Measurements from ENCODE around the gene HK3. TPM values are rescaled to one million over a fixed set of nuclear protein-coding genes. Genes with fewer than 3 reads are reported as not detected.
A peak's percentile ranks its signal among the peaks of the same experiment; 100 is the strongest.

The HK3 gene
- total and polyA plus RNA-seq, 2 of the 8 experiments (the other 6 are each of a cell fraction or from before 2014, with no cell fraction given) = not detected

DNA sequence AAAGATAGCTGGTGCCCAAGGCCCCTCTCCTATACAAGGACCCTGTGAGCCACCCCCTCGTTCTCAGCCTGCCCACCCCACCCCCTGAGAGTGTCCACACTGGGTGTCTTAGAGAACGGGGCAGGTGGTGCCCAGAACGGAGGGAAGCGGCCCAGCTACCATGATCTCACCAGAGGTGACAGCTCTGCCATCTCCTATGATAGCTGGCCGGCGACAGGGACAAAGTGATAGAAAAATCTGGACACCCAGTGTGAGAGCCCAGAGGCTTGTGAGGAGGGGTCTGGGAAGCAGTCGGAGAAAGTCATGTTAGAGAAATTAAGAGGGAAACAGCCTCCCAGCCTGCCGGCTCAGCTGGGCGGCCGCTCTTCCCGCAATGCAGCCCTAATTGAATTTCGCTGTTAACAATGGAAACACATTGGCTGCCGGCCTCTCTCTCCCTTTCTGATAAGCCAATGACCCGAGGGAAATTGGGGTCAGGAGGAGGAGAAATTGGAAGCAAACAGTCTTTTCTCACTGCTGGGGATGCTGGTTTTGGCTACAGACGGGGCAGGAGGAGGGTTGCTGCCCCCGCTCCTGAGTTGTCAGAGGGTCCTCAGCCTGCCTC lies 32.3 kb downstream of the HK3 start:
- FAIRE-seq = no peak

More for the DNA sequence above, 32.3 kb downstream of the HK3 start:
- no peaks in the 10 kb centered on the region for H3K79me1 ChIP-seq (ENCODE audit: low read depth, low read length)
- no peaks in the 10 kb centered on the region for H3K79me2 ChIP-seq (ENCODE audit: control insufficient read depth in 1 of 2, insufficient read depth in 2 of 2, low read length in 2 of 2)
- WGBS, 2 experiments (ENCODE audit: extremely low coverage in 1 of 2, insufficient coverage in 1 of 2, insufficient read length in 1 of 2, insufficient replicate concordance in 2 of 2, low coverage in 1 of 2, low lambda C conversion rate in 2 of 2, missing lambda C conversion rate in 1 of 2) = 51% methylated on average over 16 of the region's 16 CpGs; no CpG with 5 or more reads in 1 of the 2 experiments
- H4K91ac ChIP-seq (replicated peaks; ENCODE audit: insufficient read length, low read length) = no peak overlapping the region
- TF ChIP-seq YY1 (IDR thresholded peaks at IDR 0.05; ENCODE audit: low read depth, low read length) (no peak), TEAD4 (IDR thresholded peaks at IDR 0.05; ENCODE audit: low read depth, low read length) (no peak), CTBP2 (IDR thresholded peaks at IDR 0.05; ENCODE audit: borderline replicate concordance, insufficient read depth, insufficient read length, low read length) (no peak), MAX (IDR thresholded peaks at IDR 0.05) (no peak), CTCF (IDR thresholded peaks at IDR 0.05; ENCODE audit: control extremely low read depth in 1 of 3, insufficient read depth in 1 of 3, low read depth in 1 of 3, low read length in 3 of 3) (no peak; a peak in 1 of 4 replicates), GABPA (IDR thresholded peaks at IDR 0.05; ENCODE audit: borderline replicate concordance, insufficient read depth, low read length) (0 out of 2 replicates have a peak, but pooled peaks have one; percentile 13)
- no peak overlapping the region for H3K27ac ChIP-seq (ENCODE audit: low read depth, low read length)
- no peaks in the 10 kb centered on the region for H3K36me3 ChIP-seq (ENCODE audit: control insufficient read depth in 2 of 4, insufficient read depth in 4 of 4, low read length in 3 of 4)
- no peak overlapping the region for H2AK5ac ChIP-seq (ENCODE audit: low read depth, low read length)
- no peak overlapping the region for H3K4me2 ChIP-seq (ENCODE audit: insufficient read depth in 1 of 2, low read depth in 2 of 2, low read length in 2 of 2)
- H2BK5ac ChIP-seq (ENCODE audit: low read depth, low read length) = no peak overlapping the region
- no peak overlapping the region for H3K9ac ChIP-seq (replicated peaks in 1 of 4; ENCODE audit: extremely low read depth in 1 of 4, low read depth in 3 of 4, low read length in 3 of 4)
- no peak overlapping the region for H3K4ac ChIP-seq (replicated peaks; ENCODE audit: insufficient read length, low read depth, low read length)
- no peak overlapping the region for H2BK120ac ChIP-seq (replicated peaks; ENCODE audit: low read depth, low read length)
- H2BK12ac ChIP-seq (ENCODE audit: low read depth, low read length) = 0 out of 2 replicates have a peak overlapping the region, but pooled peaks have one; percentile 53
- POLR2A ChIA-PET (ENCODE audit: partially characterized antibody) = interaction anchor here (1.0 to 2.1 kb wide), 2 partner anchors 8 to 78 kb away, joined by 3 to 6 read pairs; no protein-coding TSS in a partner anchor
- H3K9me3 ChIP-seq (ENCODE audit: insufficient read depth in 2 of 2, low read depth in 1 of 2, low read length in 1 of 2) = no peaks in the 10 kb centered on the region
- no peak overlapping the region for H2BK20ac ChIP-seq (ENCODE audit: low read length)
- H3K4me3 ChIP-seq (ENCODE audit: extremely low read depth in 1 of 4, insufficient read depth in 2 of 4, low read depth in 3 of 4, low read length in 4 of 4) = no peak overlapping the region
- H2AFZ ChIP-seq (ENCODE audit: low read length) = no peak overlapping the region
- H3K4me1 ChIP-seq (replicated peaks in 1 of 4; ENCODE audit: control insufficient read depth in 3 of 4, insufficient read depth in 4 of 4, low read length in 3 of 4) = peaks cover 6 to 40% (median 27%) of the 10 kb centered on the region in 4 experiments
- no peak for DNase-seq (ENCODE audit: low read depth in 1 of 2, low spot score in 2 of 2)
- CTCF ChIA-PET (ENCODE audit: partially characterized antibody) = interaction anchor here (1.0 to 6.5 kb wide), 12 partner anchors 8 to 245 kb away, joined by 3 to 39 read pairs (median 4); no protein-coding TSS in a partner anchor
- no peak overlapping the region for H4K5ac ChIP-seq (ENCODE audit: insufficient read length, low read depth, low read length)
- no peak overlapping the region for H4K8ac ChIP-seq (ENCODE audit: extremely low read depth, insufficient read depth, low read length)
- no peak overlapping the region for H3K56ac ChIP-seq (replicated peaks; ENCODE audit: insufficient read length, low read depth, low read length)
- no peaks in the 10 kb centered on the region for H3K27me3 ChIP-seq (replicated peaks in 1 of 4; ENCODE audit: control insufficient read depth in 3 of 4, extremely low read depth in 1 of 4, insufficient read depth in 3 of 4, low read length in 3 of 4)
- no peaks in the 10 kb centered on the region for H3K23me2 ChIP-seq (ENCODE audit: low read depth, low read length)
- no peak overlapping the region for H3K14ac ChIP-seq (ENCODE audit: insufficient read length)
- no peaks in the 10 kb centered on the region for H4K20me1 ChIP-seq (replicated peaks in 1 of 2; ENCODE audit: control insufficient read depth in 1 of 2, insufficient read depth in 2 of 2, low read length in 2 of 2)
- peak overlapping the region; percentile 32; the same call in 1 of the 2 replicates for H3K18ac ChIP-seq (ENCODE audit: extremely low read depth, low read length)
- H3K23ac ChIP-seq (ENCODE audit: insufficient read length) = no peak overlapping the region
- no peak overlapping the region for H2BK15ac ChIP-seq (ENCODE audit: low read length)

Data from H1 (cell line).